GM19455 (cell line): ENCODE results near the gene HMCN1.

Source experiments
- ATAC-seq: cut with Tn5 transposase; IDR thresholded peaks from one replicate; pipeline ENCODE4 v1.9.1; 2021; ENCODE audit not compliant: unreplicated experiment

Gene HMCN1

DNA sequence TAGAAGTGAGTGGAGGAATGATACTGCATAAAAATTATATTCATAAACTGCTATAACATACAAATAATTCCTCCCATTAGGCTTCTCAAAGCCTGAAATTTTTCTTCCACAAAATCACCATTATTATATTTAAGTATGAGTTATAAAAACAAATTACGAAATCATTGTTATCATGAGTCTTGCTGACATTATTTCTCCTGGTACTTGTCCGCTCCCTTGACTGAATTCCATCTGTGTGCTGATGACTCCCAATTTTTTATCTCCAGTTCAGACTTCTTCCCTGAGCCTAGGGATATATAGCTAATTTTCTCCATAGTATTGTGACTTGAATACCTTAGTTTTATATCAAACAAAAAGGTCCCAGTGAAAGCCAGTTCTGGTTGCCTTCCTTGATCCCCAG is 268.2 kb downstream of the HMCN1 start:
- no peak for ATAC-seq

DNA sequence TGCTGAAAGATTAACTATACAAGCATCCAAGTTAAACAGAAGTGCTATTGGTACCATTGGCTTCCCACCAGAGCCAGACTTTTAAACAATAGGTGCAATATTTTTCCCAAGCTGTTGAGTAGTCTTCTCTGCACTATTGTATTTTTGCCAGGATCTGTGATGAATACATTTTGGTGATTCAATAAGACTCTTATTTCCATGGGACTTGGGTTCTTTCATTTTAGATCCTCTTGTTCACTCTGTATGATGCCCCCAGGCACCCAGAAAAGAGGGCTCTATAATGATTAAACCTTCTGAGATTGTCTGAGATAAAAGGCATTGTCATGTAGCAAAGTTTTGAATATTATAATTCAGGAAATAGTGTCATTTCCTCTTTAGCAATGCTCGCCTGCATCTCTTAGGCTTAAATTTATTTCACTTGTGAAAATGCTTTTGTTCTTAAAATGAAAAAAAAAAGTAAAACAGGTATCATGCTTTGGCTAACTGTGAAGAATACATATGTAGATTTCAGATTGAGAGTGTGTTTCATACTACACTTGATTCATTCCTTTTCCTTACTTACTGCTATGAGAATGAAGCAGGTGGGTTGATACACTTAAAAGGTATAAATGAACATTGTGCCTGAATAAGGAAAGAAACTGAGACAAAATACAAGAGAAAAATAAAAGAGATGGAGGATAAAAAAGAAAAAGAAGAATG is 275.0 kb downstream of the HMCN1 start:
- ATAC-seq: no peak

DNA sequence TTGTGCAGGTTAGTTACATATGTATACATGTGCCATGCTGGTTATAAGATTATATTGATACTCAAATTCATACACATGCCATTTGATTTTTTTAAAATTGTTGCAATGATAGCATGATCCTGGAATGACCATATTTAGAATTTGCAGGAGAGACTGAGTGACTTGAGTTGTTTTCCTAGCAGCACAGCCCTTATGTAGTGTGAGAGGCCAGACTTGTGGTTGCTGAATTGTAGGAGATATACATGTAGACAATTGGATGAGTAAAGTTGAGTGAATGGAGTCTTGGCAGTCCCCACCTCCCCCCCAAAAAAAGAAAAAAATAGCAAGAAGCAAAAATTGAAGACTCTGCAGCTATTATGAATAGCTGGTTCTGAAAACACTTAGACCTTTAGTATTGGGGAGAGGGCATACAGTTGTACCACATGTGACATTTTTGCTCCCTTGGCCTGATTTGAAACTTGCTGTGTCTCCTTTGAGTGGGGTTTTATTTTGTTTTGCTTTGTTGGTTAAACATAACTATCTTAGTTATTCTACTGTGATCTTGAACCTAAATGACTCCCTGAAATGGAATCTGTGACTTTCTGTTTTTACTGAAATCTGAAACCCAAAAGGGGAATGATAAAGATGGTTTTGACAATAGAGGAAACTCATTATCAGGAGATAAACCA is 280.3 kb downstream of the HMCN1 start:
- no peak for ATAC-seq

- ATAC-seq: no peak
Measured at GRCh38 chr1:186016856-186017255, 282.7 kb downstream of the HMCN1 start.

DNA sequence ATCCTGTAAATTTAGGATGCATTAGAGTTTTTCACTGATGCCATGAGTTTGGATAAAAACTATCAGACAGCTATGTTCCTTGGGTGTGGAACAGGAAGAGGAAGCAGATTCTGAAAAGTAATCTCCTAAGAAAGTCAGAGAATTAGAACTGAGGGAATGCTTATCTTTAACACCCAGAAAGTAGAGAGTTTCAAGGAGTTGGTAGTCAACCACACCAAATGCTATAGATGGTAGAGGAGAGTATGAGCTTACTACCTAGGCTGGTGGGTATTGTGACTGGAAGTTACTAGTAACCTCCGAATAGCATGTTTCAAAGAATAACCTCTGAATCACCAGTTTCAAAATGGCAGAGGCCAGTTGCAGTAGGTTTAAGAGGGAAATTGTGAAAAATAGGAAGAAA is 288.0 kb downstream of the HMCN1 start:
- no peak for ATAC-seq

- no peak for ATAC-seq
Measured at GRCh38 chr1:186026946-186027345, 292.8 kb downstream of the HMCN1 start.

DNA sequence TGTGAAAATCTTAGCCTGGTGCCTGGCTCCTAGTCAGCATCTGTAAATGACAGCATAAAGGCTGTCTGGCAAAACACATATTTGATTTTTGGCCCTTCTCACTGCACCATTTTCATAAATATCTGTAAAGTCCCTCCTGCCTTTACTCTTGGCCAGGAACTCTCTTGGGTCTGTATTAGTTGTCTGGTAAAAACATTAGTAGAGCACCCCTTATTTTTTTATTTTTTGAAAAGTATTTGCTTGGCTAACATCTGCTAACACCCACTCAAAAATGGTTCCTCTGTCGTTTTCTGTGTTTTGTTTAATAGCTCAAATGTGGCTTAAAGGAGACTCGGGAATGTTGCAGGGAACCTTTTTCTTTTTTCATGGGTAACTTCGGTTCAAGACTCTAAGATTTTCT is 293.4 kb downstream of the HMCN1 start:
- no peak for ATAC-seq

- ATAC-seq: no peak
Measured at GRCh38 chr1:186030453-186030852, 296.3 kb downstream of the HMCN1 start.

GRCh38 chr1:186033847-186034271 is 299.7 kb downstream of the HMCN1 start:
- no peak for ATAC-seq

GRCh38 chr1:186042230-186042629 is 308.0 kb downstream of the HMCN1 start:
- ATAC-seq: no peak

DNA sequence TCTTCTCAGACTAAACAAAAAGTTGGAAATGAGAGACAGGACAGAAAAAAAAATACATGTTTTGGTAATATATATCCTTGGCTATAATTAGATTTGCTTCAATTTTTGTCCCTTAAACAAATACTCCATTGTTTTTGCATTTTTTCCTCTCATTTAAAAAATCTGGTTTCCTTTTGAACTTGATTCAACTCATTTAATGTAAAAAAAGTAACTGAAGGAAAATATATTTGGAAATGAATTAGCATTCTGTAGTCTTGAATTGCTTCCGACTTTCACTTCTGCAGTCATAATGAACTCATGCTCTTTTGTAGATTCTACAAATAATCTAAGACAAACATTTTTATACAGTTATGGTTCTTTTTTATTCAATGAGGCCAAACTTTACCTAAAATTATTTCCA is 309.1 kb downstream of the HMCN1 start:
- ATAC-seq: no peak

- no peak for ATAC-seq
Measured at GRCh38 chr1:186044079-186044685, 310.0 kb downstream of the HMCN1 start.

GRCh38 chr1:186046437-186047211 is 312.4 kb downstream of the HMCN1 start:
- no peak for ATAC-seq

- no peak for ATAC-seq
Measured at GRCh38 chr1:186050360-186050759, 316.2 kb downstream of the HMCN1 start.

DNA sequence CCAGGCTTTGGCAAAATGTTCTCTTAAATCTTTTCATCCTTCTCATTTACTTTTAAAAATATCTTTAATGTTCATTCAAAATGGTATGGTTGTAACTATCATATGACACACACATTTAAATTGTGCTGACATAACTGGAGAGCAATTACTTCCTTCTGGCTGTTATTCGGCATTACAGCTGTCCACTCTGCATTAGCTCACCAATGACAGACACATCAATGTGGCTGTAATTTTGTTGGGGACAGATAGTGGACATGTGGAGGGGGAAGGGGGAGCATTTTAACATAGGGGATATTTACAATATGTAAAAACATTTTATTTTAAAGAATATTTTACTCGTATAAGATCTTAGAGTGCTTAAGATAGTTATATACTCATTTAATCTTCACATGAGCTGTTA is 319.8 kb downstream of the HMCN1 start:
- no peak for ATAC-seq

- no peak for ATAC-seq
Measured at GRCh38 chr1:186054932-186055331, 320.7 kb downstream of the HMCN1 start.

DNA sequence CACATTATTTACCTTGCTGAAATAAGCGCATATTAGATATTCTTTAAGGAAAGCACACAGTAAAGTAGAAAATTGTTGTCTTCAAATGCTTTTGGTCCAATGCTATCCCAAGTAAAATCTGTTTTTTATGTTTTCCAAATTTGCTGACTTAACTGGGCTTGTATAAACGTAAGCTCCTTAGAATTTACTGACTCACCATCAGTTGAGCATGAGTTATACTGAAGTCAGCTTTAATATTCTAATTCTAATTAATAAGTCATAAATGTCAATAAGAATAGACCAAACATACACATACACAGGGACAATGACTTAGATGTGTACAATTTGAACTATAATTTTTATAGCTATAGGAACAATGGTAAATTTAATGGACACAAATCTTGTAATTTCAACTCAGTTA is 321.7 kb downstream of the HMCN1 start:
- ATAC-seq: no peak

GRCh38 chr1:186057086-186057485 is 322.9 kb downstream of the HMCN1 start:
- no peak for ATAC-seq

DNA sequence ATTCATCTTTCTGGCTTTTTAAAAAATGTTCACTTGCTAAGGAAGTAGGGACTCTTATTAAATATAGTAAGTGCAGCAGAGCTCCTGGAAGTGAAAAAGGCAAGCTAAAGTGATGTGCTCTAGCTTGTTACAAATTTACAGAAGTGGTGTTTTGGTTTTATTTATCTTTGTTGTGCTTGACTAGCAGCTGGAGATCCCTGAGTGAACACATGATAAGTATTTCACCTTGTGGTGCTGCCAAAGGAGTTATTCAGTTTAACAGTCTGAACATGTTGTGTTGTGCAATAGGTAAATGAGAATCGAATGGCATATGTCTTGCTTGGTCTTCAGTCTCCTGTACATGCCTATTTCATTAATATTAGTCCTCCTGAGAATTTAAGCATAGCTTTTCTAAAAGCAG is 325.1 kb downstream of the HMCN1 start:
- ATAC-seq: no peak

- ATAC-seq: no peak
Measured at GRCh38 chr1:186059752-186060151, 325.6 kb downstream of the HMCN1 start.

DNA sequence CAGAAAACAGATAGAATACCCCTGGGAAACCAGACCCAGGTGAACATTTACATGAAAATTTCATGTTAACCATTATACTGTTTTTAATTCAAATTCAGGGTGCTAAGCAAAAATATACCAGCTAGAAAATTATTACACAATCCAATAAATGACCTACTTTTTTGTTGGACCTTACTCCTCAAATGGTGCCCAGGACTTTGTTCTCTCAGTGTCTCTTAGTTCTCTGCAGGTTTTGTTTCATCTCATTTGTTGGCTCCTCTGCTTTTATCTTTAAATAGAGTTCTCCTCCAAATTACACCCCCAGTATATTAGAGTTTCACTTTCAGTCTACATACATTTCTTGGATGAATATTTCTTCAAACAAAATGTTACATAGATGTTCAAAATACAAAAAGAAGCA is 326.0 kb downstream of the HMCN1 start:
- ATAC-seq: no peak
